NB4 (cell line): Measurements from ENCODE around the gene CCDC92.

ENCODE experiments used
- MAX ChIP-seq: IDR thresholded peaks from 2 replicates; pipeline ENCODE4 v1.6.1; 2011; ENCODE audit warnings: low read depth, low read length
- POLR2A ChIP-seq: IDR thresholded peaks from 2 replicates; pipeline ENCODE4 v1.6.1; 2011; ENCODE audit warnings: mild to moderate bottlenecking; ENCODE audit not compliant: insufficient read length; ENCODE audit errors: extremely low read depth

- TF ChIP-seq POLR2A (no peak), MAX (no peak)
These were observed 82.1 kb downstream of the CCDC92 start for GRCh38 chr12:123890536-123890902.
